BJ (cell line): ENCODE data around the gene SMIM23. TPM values are rescaled to one million over a fixed set of nuclear protein-coding genes. Genes with fewer than 3 reads are reported as not detected.

Experiments
- CTCF ChIA-PET: fragments of 350-600 bp; formaldehyde crosslinking; extraction: SDS; loops from one replicate; lab custom pipeline; 2021; ENCODE audit warnings: antibody characterized with exemption, inconsistent platforms; lab: Yijun Ruan, JAX
- POLR2A ChIA-PET: fragments of 300-600 bp; sonication (Branson Sonifier 250); formaldehyde crosslinking; extraction: SDS; loops from one replicate; lab custom pipeline; 2021; ENCODE audit warnings: antibody characterized with exemption; lab: Charles Lee
- DNase-seq: peaks from one replicate; pipeline ENCODE4 v3.0.0-alpha.2; 2011; ENCODE audit warnings: low read depth
- H3K27me3 ChIP-seq: 2 replicates; pipeline ENCODE4 v1.6.0; 2011; ENCODE audit warnings: low read length; ENCODE audit not compliant: control insufficient read depth, insufficient read depth
- H3K36me3 ChIP-seq: 2 replicates; pipeline ENCODE4 v1.5.1; 2011; ENCODE audit warnings: low read length; ENCODE audit not compliant: control insufficient read depth, insufficient read depth
- H3K4me3 ChIP-seq: 2 replicates; pipeline ENCODE4 v1.5.1; 2011; ENCODE audit warnings: low read depth, mild to moderate bottlenecking, control low read depth, low read length
- CTCF ChIP-seq: IDR thresholded peaks from 2 replicates; pipeline ENCODE4 v1.5.1; 2011; ENCODE audit warnings: low read depth, mild to moderate bottlenecking, control low read depth, inconsistent platforms, low read length, moderate library complexity; ENCODE audit not compliant: insufficient read depth
- polyA plus RNA-seq: library from polyadenylated mRNA; depleted of rRNA; stranded (reverse); fragments of >200 nt; gene quantifications from 2 replicates; pipeline ENCODE4 v1.2.3, GENCODE V29; 2011

The SMIM23 gene
- polyA plus RNA-seq, 1 experiment: not detected

- CTCF ChIA-PET: no interaction called here
- DNase-seq: no peak
- no peak for TF ChIP-seq CTCF
- H3K4me3 ChIP-seq: no peak overlapping the region
- H3K36me3 ChIP-seq: no peaks in the 10 kb centered on the region
- POLR2A ChIA-PET: no interaction called here
- peaks cover 9% of the 10 kb centered on the region for H3K27me3 ChIP-seq
Observed at GRCh38 chr5:171805746-171806145, 20.1 kb downstream of the SMIM23 start.

GRCh38 chr5:171806976-171807747, 21.5 kb downstream of the SMIM23 start:
- no peaks in the 10 kb centered on the region for H3K36me3 ChIP-seq
- no peak overlapping the region for H3K4me3 ChIP-seq
- POLR2A ChIA-PET: no interaction called here
- CTCF ChIA-PET: no interaction called here
- no peak for DNase-seq
- no peak for TF ChIP-seq CTCF
- peaks cover 9% of the 10 kb centered on the region for H3K27me3 ChIP-seq

GRCh38 chr5:171808453-171808852, 22.8 kb downstream of the SMIM23 start:
- Histone ChIP-seq H3K36me3 (no peaks in the 10 kb centered on the region), H3K4me3 (no peak overlapping the region), H3K27me3 (peaks cover 9% of the 10 kb centered on the region)
- ChIA-PET POLR2A (interaction anchor here (0.6 kb wide), 1 partner anchor 213 kb away, joined by 8 read pairs; no protein-coding TSS in a partner anchor), CTCF (no interaction called here)
- TF ChIP-seq CTCF: no peak
- DNase-seq: no peak

GRCh38 chr5:171808951-171809350, 23.3 kb downstream of the SMIM23 start:
- H3K27me3 ChIP-seq: peaks cover 9% of the 10 kb centered on the region
- H3K36me3 ChIP-seq: no peaks in the 10 kb centered on the region
- H3K4me3 ChIP-seq: no peak overlapping the region
- DNase-seq: no peak
- POLR2A ChIA-PET: no interaction called here
- CTCF ChIA-PET: no interaction called here
- TF ChIP-seq CTCF: no peak

- ChIA-PET CTCF (no interaction called here), POLR2A (no interaction called here)
- H3K4me3 ChIP-seq: no peak overlapping the region
- peaks cover 12% of the 10 kb centered on the region for H3K27me3 ChIP-seq
- H3K36me3 ChIP-seq: no peaks in the 10 kb centered on the region
- no peak for TF ChIP-seq CTCF
- no peak for DNase-seq
Observed at GRCh38 chr5:171810227-171810626, 24.6 kb downstream of the SMIM23 start.
